Measurements from ENCODE around the gene ATXN7L2.

The ATXN7L2 gene

DNA sequence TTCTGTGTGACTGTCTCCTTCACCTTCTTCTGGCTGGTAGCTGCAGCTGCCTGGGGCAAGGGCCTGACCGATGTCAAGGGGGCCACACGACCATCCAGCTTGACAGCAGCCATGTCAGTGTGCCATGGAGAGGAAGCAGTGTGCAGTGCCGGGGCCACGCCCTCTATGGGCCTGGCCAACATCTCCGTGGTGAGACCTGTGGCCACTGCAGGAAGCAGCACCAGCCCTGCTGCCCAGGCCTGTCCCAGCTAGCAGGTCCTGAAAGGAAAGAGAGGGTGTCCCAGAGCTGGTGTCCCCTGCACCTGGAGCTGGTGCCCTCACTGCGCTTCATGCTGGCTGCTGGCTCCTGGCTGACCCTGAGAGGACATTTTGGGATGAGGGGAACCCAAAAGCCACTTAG is 5.9 kb upstream of the ATXN7L2 start:
- no peak for DNase-seq

GRCh38 chr1:109478806-109479205 is 4.9 kb upstream of the ATXN7L2 start:
- DNase-seq, result peak in 4 of 6 experiments; percentile 15 to 46 (median 24)

DNA sequence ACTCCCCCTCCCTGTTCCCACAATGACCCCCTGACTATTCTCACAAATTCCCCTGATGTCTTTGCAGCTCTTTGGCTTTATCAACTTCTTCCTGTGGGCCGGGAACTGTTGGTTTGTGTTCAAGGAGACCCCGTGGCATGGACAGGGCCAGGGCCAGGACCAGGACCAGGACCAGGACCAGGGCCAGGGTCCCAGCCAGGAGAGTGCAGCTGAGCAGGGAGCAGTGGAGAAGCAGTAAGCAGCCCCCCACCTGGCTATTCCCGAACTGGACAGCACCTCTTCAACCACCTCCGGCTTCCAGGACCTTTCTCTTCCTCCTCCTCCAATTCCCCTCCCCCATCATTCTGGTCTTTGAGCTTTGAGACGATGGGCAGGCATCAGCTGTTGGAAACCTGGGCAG is 4.4 kb upstream of the ATXN7L2 start:
- DNase-seq, result no peak

DNA sequence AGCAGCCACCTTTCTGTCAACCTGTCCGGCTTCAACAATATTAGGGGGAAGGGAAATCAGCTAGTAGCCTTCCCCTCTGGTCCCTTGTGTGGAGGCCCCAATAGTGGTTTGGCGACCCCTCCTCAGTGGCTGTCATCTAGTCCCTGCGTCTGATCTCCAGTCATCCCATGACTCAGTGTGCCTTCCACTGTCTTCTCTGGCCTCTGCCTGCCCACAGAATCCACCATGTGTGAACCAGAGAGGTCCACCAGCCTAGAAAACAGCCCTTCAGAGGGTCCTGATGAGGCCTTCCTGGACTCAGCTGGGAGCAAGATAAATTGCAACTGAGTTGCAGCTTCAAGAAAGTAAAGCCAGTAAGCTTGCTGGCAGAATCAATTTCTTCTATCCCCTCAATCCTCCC is 3.8 kb upstream of the ATXN7L2 start:
- DNase-seq, result no peak

- no peak for DNase-seq
Observed at GRCh38 chr1:109481646-109482045, 2.1 kb upstream of the ATXN7L2 start.

GRCh38 chr1:109482242-109482641 is 1.5 kb upstream of the ATXN7L2 start:
- no peak for DNase-seq

- peak; percentile 14 to 69 (median 43) for DNase-seq
Observed at GRCh38 chr1:109482791-109483671, 674 bp upstream of the ATXN7L2 start.

DNA sequence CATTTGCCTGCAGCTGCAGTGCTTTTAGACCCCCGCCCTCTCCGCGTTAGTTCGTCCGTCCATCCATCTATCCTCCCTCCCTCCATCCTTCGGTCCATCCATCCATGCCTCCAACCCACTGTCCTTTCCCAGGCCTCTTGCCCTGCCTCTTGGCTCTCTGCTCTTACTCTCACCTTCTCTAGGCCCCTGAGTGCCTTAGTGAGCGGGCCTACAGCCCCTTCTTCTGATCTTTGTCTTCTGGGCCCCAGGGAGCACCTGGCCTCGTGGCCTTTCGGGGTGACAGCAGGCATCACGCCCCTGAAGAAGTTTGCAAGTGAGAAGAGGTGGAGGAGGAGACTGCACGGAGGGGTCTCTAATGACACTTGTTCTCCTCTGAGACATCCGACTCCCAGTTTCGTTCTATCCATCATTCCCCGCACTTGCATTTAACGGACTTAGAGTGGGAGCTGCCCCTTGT is 842 bp downstream of the ATXN7L2 start:
- no peak for DNase-seq

GRCh38 chr1:109485001-109485400 is 1.3 kb downstream of the ATXN7L2 start:
- DNase-seq, result no peak

GRCh38 chr1:109487261-109487660 is 3.6 kb downstream of the ATXN7L2 start:
- DNase-seq, result no peak

DNA sequence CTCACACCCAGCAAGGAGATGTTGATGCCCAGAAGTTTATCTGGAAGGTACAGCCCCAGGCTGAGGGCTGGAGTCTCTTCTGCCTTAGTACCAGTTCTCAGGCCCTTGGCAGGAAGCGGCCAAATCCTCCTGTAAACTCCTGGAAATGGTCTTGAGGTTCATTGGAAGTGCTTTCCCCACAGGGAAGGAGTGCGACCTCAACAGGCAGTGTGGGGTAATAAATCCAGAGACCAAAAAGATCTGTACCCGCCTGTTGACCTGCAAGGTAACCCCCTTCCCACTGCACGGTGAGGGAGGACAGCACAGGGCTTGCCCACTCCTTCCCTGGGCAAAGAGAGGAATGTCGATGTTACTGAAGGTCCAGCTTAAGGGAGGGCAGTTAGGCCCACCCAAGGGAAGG is 4.5 kb downstream of the ATXN7L2 start:
- DNase-seq, result no peak

GRCh38 chr1:109488696-109489095 is 5.0 kb downstream of the ATXN7L2 start:
- DNase-seq, result no peak

DNA sequence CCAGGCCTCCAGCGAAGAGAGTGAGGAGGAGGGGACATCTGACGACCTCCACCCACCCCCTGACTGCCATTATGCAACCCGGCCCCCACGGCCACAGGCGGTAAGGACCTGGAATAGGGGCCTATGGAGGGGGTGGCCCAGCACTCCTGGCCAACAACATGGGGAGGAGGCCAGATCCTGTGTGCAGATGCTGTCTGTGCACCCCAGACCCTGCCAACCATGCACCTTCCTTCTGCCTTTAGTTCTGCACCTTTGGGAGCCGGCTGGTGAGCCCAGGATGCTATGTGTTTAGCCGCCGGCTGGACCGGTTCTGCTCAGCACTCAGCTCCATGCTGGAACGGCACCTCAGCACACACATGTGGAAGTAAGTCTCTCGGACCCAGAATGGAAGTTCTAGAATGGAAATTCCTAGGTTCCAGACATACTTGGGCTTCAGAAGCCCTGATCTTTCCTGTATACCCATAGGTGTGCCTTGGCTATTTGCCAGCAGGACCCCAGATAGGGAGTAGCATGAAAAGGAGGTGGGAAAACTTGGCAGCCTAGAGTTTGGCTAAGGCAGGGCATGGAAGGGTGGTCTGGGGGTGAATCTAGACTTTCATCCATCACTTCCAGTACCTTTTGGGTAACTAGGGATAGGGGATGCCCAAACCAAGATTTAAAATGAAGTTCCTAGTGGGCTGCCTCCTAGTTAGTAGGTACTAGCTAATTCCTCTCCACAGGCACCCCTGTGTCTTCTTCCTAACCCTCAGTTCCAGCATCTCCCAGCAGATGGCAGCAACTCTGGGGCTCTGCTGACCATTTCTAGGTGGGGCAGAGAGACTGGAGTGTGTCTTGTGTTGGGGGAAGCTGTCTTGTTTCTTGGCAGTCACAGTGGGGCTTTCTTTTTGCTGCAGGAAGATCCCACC is 6.6 kb downstream of the ATXN7L2 start:
- DNase-seq, result peak; percentile 46 to 72 (median 61)

DNA sequence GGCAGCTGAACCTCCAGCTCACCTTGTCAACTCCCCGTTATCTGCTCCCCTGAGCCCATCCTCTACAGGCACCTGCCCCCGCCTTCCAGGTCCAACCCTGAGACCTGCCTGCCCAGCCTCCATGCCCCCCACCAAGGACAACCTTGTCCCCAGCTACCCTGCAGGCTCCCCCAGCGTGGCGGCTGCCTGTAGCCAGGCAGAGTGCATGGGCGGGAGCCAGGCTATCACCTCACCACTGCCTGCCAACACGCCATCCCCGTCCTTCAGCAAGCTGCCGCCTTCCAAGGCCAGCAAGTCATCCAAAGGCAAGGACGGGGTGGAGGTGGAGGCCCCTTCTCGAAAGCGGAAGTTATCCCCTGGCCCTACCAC is 7.2 kb downstream of the ATXN7L2 start:
- DNase-seq, result no peak

DNA sequence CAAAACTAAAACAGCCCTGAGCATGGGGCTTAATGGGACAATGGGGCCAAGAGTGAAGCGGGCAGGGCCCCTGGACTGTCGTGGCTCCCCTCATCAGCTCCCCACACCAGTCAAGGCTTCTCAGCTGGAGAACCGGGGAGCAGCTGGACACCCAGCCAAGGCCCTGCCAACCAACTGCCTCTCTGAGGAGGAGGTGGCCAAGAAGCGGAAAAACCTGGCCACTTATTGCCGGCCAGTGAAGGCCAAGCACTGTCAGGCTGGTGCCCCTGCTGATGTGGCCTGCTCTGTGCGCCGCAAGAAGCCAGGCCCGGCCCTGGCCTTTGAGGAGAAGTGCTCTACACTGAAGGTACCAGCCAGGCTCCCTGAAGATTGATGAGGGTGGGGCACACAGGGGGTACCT is 7.7 kb downstream of the ATXN7L2 start:
- no peak for DNase-seq

GRCh38 chr1:109492779-109493178 is 9.1 kb downstream of the ATXN7L2 start:
- no peak for DNase-seq

DNA sequence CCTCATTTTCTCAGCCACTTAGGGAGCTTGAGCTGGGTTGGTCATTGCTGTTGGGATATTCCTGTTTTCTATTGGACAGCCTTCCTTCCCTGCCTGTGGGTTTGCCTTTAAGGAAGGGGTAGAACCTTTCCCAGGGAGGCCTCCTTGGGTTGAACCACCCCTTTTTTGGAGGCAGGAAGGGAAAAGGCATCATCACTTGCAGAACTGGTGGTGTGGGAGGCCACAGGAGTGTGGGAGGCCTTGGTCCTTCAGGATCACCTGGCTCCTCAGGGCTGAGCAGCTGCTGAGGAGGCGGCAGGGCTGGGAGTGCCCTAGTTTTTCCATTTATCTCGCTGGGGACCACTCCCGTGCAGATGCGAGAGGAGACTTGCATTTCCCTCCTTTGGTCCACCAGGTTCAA is 9.5 kb downstream of the ATXN7L2 start:
- no peak for DNase-seq

- DNase-seq, result peak; percentile 81 to 97 (median 89)
Observed at GRCh38 chr1:109493805-109494539, 10.3 kb downstream of the ATXN7L2 start, which contains the start of gene CYB561D1. TSS of gene CYB561D1 (plus strand) at chr1:109494094. CDS start at chr1:109494140, 46 bp downstream.

GRCh38 chr1:109495738-109496137 is 12.0 kb downstream of the ATXN7L2 start:
- DNase-seq, result no peak

DNA sequence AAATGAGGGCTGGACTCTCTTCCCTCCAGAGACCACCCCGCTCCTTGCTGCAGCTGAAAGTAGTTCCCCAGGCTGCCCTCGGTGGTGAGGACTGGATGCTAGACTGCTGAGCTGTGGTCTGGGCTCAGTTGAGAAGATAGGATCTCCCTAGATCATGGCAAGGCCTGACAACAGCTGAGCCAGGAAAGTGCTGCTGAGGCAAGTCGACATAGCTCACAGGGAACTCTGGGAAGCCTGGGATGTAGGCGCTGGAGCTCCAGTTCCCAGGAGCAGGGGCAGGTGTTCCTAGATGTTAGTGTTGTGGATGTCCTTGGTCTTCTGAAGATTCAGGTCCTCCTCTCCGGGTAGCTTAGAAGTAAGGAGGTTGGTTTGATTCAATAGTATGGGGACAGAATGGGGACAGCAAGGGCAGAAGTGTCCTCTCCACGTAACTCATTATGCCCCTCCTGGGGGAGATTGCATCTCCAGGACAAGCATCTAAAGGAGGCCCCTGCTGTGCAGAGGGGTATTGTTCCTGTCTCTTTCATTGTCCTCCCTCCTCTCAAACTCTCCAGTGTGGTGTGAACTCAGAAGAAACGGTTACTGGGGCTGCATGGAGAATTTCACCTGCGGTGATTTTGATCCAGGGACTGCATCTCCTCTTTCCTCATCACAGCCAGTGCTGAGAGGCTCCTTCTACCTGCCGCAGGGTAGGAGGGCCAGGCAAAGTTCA is 13.9 kb downstream of the ATXN7L2 start:
- DNase-seq, result peak in 1 of 6 experiments; percentile 11

GRCh38 chr1:109498161-109498801 is 14.6 kb downstream of the ATXN7L2 start:
- DNase-seq, result peak; percentile 3 to 35 (median 16)

GRCh38 chr1:109499081-109499480 is 15.4 kb downstream of the ATXN7L2 start:
- DNase-seq, result no peak
